ENCODE data around the gene UNC13A.
A peak's percentile ranks its signal among the peaks of the same experiment; 100 is the strongest.

Gene UNC13A

DNA sequence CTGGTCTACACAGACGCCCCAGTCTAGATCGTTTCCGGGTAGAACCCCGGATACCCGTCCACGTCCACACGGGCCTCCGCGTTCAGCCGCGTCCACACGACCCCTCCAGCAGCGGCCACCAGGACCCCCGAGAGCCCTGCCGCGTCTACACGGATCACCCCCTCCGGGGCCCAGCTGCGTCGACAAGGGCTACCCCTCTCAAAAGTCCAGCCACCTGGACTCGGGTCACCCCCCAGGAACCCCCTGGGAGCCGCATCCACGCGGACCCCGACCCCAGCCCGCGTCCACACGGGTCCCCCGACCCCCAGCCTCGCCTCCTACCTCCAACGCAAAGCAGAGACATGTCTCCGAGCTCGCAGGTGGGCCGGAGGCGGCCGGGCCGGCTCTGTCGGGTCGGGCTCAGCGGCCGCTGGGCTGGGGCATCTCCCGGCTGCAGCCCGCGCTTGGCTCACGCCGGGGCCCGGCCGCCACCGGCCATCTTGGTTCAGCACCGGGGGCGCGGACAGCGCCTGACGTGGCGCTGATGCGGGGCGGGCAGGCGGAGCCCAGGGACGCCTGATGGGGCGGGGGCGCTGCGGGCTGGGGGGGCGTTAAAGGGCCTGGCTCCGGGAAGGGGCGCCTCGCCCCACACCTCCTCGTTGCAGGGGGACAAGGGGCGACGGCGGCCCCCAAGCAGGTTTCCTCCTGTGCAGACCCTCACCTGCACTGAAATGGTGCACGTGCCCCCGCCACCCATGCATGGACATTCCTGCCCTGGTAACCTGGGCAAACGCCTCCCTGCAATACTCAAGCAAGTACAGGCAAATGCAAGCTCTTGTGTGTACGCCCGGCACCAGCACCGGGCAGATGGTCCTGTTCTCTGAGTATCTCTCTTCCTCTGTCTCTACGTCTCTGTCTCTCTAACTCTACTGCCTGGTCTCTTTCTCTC lies at the start of gene UNC13A:
TSS of gene UNC13A (minus strand) at position 498 of the 928 bp plus-strand sequence. CDS start at position 343, 155 bp downstream.
- no peak for DNase-seq

- no peak for DNase-seq
These were observed 49.6 kb upstream of the UNC13A start for GRCh38 chr19:17737690-17738153.

- DNase-seq, result no peak
These were observed 47.3 kb upstream of the UNC13A start for GRCh38 chr19:17735410-17735809.

DNA sequence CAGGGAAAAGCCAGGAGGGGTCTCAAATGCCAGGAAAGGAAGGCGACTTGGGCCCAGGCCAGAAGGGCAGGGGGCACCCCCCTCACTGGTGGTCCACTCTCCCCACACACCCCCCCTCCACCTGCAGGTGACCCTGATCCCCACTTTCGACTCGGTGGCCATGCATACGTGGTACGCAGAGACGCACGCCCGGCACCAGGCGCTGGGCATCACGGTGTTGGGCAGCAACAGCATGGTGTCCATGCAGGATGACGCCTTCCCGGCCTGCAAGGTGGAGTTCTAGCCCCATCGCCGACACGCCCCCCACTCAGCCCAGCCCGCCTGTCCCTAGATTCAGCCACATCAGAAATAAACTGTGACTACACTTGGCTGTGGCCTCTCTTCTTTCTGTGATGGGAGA lies 46.0 kb upstream of the UNC13A start:
- DNase-seq, result no peak

GRCh38 chr19:17733127-17733526 lies 45.0 kb upstream of the UNC13A start:
- no peak for DNase-seq

DNA sequence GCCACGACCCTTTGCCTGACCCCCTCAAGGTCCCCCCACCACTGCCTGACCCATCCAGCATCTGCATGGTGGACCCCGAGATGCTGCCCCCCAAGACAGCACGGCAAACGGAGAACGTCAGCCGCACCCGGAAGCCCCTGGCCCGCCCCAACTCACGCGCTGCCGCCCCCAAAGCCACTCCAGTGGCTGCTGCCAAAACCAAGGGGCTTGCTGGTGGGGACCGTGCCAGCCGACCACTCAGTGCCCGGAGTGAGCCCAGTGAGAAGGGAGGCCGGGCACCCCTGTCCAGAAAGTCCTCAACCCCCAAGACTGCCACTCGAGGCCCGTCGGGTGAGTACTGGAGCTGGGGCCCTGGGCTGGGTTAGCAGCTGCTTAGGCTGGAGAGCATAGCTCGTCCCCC lies 39.7 kb upstream of the UNC13A start:
- no peak for DNase-seq

GRCh38 chr19:17726964-17727773 lies 39.0 kb upstream of the UNC13A start:
- DNase-seq, result no peak

DNA sequence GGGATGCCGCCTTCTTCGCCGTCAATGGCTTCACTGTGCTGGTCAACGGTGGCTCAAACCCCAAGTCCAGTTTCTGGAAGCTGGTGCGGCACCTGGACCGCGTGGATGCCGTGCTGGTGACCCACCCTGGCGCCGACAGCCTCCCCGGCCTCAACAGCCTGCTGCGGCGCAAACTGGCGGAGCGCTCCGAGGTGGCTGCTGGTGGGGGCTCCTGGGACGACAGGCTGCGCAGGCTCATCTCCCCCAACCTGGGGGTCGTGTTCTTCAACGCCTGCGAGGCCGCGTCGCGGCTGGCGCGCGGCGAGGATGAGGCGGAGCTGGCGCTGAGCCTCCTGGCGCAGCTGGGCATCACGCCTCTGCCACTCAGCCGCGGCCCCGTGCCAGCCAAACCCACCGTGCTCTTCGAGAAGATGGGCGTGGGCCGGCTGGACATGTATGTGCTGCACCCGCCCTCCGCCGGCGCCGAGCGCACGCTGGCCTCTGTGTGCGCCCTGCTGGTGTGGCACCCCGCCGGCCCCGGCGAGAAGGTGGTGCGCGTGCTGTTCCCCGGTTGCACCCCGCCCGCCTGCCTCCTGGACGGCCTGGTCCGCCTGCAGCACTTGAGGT lies 38.1 kb upstream of the UNC13A start:
- DNase-seq, result no peak

DNA sequence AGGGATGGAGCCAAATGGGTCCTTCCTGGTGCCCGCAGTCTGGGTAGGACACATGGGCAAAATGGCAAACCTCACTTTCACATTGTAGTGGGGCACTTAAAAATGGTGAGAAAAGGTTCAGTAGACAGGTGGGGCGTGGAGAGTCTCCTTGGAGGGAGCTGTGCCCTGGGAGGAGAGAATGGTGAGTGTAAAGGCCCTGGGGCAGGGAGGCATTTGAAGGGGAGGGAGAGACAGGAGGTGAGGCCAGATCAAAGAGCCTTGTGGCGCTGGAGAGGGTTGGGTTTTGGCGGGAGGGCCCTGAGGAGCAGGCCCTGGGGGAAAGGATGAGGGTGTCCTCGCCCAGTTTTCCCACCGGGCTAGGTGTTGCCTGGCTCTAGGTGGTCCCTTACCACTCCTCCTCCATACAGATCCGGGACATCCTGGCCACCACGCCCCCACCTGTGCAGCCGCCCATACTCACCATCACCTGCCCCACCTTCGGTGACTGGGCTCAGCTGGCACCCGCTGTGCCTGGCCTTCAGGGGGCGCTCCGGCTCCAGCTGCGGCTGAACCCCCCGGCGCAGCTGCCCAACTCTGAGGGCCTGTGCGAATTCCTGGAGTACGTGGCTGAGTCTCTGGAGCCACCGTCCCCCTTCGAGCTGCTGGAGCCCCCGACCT lies 37.4 kb upstream of the UNC13A start:
- no peak for DNase-seq

GRCh38 chr19:17724655-17725054 lies 36.5 kb upstream of the UNC13A start:
- DNase-seq, result no peak

GRCh38 chr19:17722655-17723240 lies 34.6 kb upstream of the UNC13A start:
- DNase-seq, result no peak

DNA sequence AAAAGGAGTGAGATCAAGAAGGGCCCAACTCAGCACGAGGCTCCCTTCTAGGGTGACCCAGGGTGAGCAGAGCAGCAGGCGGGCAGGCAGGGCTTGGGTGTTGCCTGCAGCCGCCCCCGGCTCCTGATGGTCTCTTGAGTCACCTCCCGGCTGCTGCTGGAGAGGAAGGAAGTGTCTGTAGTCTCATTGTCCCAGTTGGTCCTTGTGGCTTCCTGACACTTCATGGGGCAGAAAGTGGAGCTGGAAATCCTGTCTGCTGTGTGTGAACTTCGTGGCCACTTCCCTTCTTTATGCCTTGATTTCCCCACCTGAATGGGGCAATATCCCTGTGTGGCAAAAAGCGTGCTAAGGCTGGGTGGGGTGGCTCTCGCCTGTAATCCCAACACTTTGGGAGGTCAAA lies 33.7 kb upstream of the UNC13A start:
- DNase-seq, result peak; percentile 98

DNA sequence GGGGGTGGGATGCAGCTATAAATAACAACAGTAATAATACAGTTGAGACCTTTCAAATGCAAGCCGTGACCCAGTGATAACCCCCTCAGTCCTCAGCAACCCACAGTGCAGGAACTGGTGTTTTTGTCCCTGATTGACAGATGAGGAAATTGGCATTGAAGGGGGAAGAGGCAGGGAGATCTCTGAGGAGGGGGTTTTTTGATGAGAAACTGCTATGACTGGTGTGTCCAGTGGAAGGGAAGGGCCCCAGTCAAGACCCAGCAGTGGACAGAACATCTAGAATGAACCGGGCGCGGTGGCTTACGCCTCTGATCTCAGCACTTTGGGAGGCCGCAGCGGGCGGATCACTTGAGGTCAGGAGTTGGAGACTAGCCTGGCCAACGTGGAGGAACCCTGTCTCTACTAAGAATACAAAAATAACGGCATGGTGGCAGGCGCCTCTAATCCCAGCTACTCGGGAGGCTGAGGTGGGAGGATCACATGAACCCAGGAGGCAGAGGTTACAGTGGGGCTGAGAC lies 33.0 kb upstream of the UNC13A start:
- DNase-seq, result peak; percentile 36

DNA sequence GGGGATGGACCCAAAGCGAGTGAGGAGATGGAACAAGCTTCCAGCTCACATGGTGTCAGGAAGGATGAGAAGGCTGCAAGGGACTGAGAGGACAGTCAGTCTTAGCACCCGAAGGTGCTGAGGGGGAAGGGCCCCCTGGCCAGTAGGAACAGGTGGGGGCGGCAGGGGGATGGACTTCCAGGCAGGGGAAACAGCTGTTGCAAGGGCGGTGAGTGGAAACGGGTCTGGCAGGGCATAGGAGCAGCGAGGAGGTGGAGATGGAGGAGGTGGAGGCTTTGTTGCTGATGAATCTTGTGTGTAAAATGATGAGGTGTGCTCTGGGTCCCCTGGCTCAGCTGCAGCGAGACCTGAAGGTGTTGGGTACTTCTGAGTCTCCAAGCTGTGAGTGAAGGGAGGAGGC lies 32.3 kb upstream of the UNC13A start:
- DNase-seq, result no peak

DNA sequence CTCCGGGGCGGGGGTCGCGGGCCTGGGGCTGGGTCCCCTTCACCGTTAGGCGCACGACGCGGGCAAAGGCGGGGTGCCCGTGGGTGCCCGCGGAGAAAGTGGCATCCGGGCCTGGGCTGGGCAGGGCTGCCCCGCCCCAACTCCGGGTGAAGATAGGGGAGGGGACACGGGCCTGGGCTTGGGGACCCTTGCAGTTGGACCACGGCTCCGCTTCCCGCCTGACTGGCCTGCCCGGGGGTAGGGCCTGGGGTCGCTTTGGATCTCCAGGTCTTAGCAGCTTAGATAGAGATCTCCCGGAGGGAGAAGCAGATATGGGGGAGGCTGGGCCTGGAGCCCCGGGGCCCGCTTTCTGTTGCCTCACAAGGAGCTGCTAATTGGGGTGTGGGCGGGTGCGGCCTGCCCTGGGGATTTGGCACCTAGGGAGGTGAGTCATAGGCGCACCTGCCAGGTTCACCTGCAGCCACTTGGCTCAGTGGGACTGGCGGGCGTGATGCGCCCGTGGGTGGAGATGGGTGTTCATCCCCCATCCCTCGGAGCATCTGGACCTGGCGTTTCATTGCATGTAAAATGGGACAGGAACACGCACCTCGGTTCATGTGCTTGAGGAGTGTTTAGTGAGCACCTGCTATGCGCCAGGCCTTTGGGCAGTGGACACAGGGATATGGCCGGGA lies 31.7 kb upstream of the UNC13A start:
- no peak for DNase-seq

GRCh38 chr19:17718947-17719711 lies 31.0 kb upstream of the UNC13A start, which contains the start of gene MAP1S:
Gene MAP1S, plus strand, starts transcription at chr19:17719480. Its CDS starts 23 bp downstream, at chr19:17719503.
- DNase-seq, result peak; percentile 57

GRCh38 chr19:17718550-17718946 lies 30.4 kb upstream of the UNC13A start:
- DNase-seq, result peak; percentile 61

- no peak for DNase-seq
These were observed 28.3 kb upstream of the UNC13A start for GRCh38 chr19:17716309-17716929.

DNA sequence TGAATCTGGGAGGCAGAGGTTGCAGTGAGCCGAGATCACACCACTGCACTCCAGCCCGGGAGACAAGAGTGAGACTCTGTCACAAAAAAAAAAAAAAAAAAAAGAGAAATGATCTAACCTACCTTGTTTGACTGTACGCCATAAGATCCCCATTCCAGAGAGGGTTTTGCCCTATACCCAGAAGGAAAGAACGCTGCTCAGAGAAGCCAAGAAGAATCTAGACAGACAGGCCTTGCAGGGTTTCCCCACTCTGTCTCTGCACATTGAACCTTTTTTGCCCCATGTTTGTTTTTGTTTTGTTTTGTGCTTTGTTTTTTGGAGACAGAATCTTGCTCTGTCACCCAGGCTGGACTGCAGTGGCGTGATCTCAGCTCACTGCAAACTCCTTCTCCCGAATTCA lies 23.7 kb upstream of the UNC13A start:
- no peak for DNase-seq

DNA sequence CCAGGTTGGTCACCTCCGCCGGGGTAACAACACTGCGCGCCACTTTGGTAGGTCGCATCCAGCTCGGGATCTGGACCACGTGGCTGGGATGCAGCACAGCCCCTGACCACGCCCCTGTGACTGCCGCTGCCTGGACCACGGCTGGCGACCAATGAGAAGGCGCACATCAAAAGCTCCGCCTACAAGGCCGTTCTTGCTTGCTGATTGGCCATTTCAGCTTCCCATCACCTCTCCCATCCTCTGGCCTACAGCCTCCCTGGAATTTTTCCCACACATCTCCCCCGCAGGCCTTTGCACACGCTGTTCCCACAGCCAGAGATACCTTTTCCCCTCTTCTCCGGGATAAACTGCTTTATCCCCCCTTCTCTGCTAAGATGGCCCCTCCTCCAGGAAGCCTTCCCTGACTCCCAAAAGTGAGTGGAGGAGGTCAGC lies 18.6 kb upstream of the UNC13A start:
- no peak for DNase-seq

All from inflammatory macrophage treated with lipopolysaccharide for 4 hours (primary cell).